Neuron (in vitro differentiated cells): ENCODE measurements around the gene PGA4.

Experiments
- H2AFZ ChIP-seq: one replicate; pipeline ENCODE4 v1.6.1; 2013; ENCODE audit warnings: low read depth, mild to moderate bottlenecking, inconsistent platforms, low read length, moderate library complexity
- H3K27me3 ChIP-seq: one replicate; pipeline ENCODE4 v1.6.1; 2013; ENCODE audit warnings: low read length; ENCODE audit not compliant: insufficient read depth
- H3K36me3 ChIP-seq: one replicate; pipeline ENCODE4 v1.6.1; 2013; ENCODE audit warnings: low read length; ENCODE audit not compliant: insufficient read depth
- H3K4me1 ChIP-seq: one replicate; pipeline ENCODE4 v1.6.1; 2013; ENCODE audit warnings: low read length; ENCODE audit not compliant: insufficient read depth
- H3K4me3 ChIP-seq: 2 replicates; pipeline ENCODE4 v1.5.1; 2013; ENCODE audit warnings: mild to moderate bottlenecking, low read length, moderate library complexity
- H3K9me3 ChIP-seq: one replicate; pipeline ENCODE4 v1.6.1; 2013; ENCODE audit warnings: low read length

The PGA4 gene

GRCh38 chr11:61267437-61267841 lies 45.3 kb downstream of the PGA4 start:
- no peaks in the 10 kb centered on the region for H3K36me3 ChIP-seq
- no peak overlapping the region for H2AFZ ChIP-seq
- no peak overlapping the region for H3K4me3 ChIP-seq
- H3K4me1 ChIP-seq: no peaks in the 10 kb centered on the region
- no peaks in the 10 kb centered on the region for H3K9me3 ChIP-seq
- no peaks in the 10 kb centered on the region for H3K27me3 ChIP-seq

- Histone ChIP-seq H3K27me3 (no peaks in the 10 kb centered on the region), H3K4me1 (no peaks in the 10 kb centered on the region), H3K4me3 (no peak overlapping the region), H2AFZ (no peak overlapping the region), H3K9me3 (no peaks in the 10 kb centered on the region), H3K36me3 (no peaks in the 10 kb centered on the region)
These were observed 46.6 kb downstream of the PGA4 start for GRCh38 chr11:61268588-61269250.

GRCh38 chr11:61270354-61271076 lies 48.4 kb downstream of the PGA4 start:
- H3K4me3 ChIP-seq: no peak overlapping the region
- no peak overlapping the region for H2AFZ ChIP-seq
- H3K27me3 ChIP-seq: no peaks in the 10 kb centered on the region
- no peaks in the 10 kb centered on the region for H3K4me1 ChIP-seq
- no peaks in the 10 kb centered on the region for H3K9me3 ChIP-seq
- no peaks in the 10 kb centered on the region for H3K36me3 ChIP-seq

- H2AFZ ChIP-seq: no peak overlapping the region
- no peaks in the 10 kb centered on the region for H3K27me3 ChIP-seq
These were observed 50.6 kb downstream of the PGA4 start for GRCh38 chr11:61272731-61273130.

GRCh38 chr11:61273178-61274078 lies 51.3 kb downstream of the PGA4 start:
- no peaks in the 10 kb centered on the region for H3K27me3 ChIP-seq
- no peaks in the 10 kb centered on the region for H3K4me1 ChIP-seq
- H3K9me3 ChIP-seq: no peaks in the 10 kb centered on the region
- no peak overlapping the region for H3K4me3 ChIP-seq
- no peak overlapping the region for H2AFZ ChIP-seq
- H3K36me3 ChIP-seq: no peaks in the 10 kb centered on the region

More at GRCh38 chr11:61272731-61273130, 50.6 kb downstream of the PGA4 start:
- H3K4me3 ChIP-seq: no peak overlapping the region
- H3K9me3 ChIP-seq: no peaks in the 10 kb centered on the region
- H3K4me1 ChIP-seq: no peaks in the 10 kb centered on the region
- no peaks in the 10 kb centered on the region for H3K36me3 ChIP-seq

GRCh38 chr11:61274084-61274483 lies 51.9 kb downstream of the PGA4 start:
- no peak overlapping the region for H3K4me3 ChIP-seq
- H3K4me1 ChIP-seq: no peaks in the 10 kb centered on the region
- no peaks in the 10 kb centered on the region for H3K36me3 ChIP-seq
- no peak overlapping the region for H2AFZ ChIP-seq
- H3K27me3 ChIP-seq: no peaks in the 10 kb centered on the region
- H3K9me3 ChIP-seq: no peaks in the 10 kb centered on the region

GRCh38 chr11:61275191-61275590 lies 53.0 kb downstream of the PGA4 start:
- no peaks in the 10 kb centered on the region for H3K27me3 ChIP-seq
- no peak overlapping the region for H3K4me3 ChIP-seq
- H3K36me3 ChIP-seq: no peaks in the 10 kb centered on the region
- no peak overlapping the region for H2AFZ ChIP-seq
- H3K9me3 ChIP-seq: no peaks in the 10 kb centered on the region
- no peaks in the 10 kb centered on the region for H3K4me1 ChIP-seq

- H3K9me3 ChIP-seq: no peaks in the 10 kb centered on the region
- no peak overlapping the region for H3K4me3 ChIP-seq
- no peak overlapping the region for H2AFZ ChIP-seq
- H3K4me1 ChIP-seq: no peaks in the 10 kb centered on the region
- H3K36me3 ChIP-seq: no peaks in the 10 kb centered on the region
- no peaks in the 10 kb centered on the region for H3K27me3 ChIP-seq
These were observed 55.2 kb downstream of the PGA4 start for GRCh38 chr11:61277186-61278000.

- Histone ChIP-seq H3K27me3 (no peaks in the 10 kb centered on the region), H3K36me3 (no peaks in the 10 kb centered on the region), H3K4me1 (no peaks in the 10 kb centered on the region), H2AFZ (no peak overlapping the region), H3K4me3 (no peak overlapping the region), H3K9me3 (no peaks in the 10 kb centered on the region)
These were observed 55.9 kb downstream of the PGA4 start for GRCh38 chr11:61278001-61278470.

GRCh38 chr11:61279934-61280659 lies 58.0 kb downstream of the PGA4 start:
- H3K27me3 ChIP-seq: no peaks in the 10 kb centered on the region

GRCh38 chr11:61280883-61281580 lies 58.9 kb downstream of the PGA4 start:
- Histone ChIP-seq H3K4me3 (no peak overlapping the region), H3K36me3 (peaks cover 3% of the 10 kb centered on the region), H3K27me3 (no peaks in the 10 kb centered on the region), H2AFZ (no peak overlapping the region), H3K4me1 (no peaks in the 10 kb centered on the region), H3K9me3 (no peaks in the 10 kb centered on the region)

More at GRCh38 chr11:61279934-61280659, 58.0 kb downstream of the PGA4 start:
- Histone ChIP-seq H2AFZ (no peak overlapping the region), H3K9me3 (no peaks in the 10 kb centered on the region), H3K4me1 (no peaks in the 10 kb centered on the region), H3K36me3 (no peaks in the 10 kb centered on the region), H3K4me3 (no peak overlapping the region)
